Nephron (organoid): ENCODE results near the gene GPX3.

Source experiments
- H3K27ac Mint-ChIP-seq, 3 experiments: 2 replicates each; pipeline ENCODE4 v1.8.0; 2020; ENCODE audit warnings: mixed read lengths in 3 of 3, mild to moderate bottlenecking in 2 of 3, moderate library complexity in 1 of 3
- H3K27me3 Mint-ChIP-seq: 2 replicates; pipeline ENCODE4 v1.8.0; 2021; ENCODE audit warnings: low read depth, mild to moderate bottlenecking, moderate library complexity, mixed read lengths
- H3K36me3 Mint-ChIP-seq: 2 replicates; pipeline ENCODE4 v1.8.0; 2020; ENCODE audit warnings: low read depth, mixed read lengths
- H3K4me1 Mint-ChIP-seq: 2 replicates; pipeline ENCODE4 v1.8.0; 2020; ENCODE audit warnings: mixed read lengths
- H3K4me3 Mint-ChIP-seq, 3 experiments: 2 replicates each; pipeline ENCODE4 v1.8.0; 2020; ENCODE audit warnings: mild to moderate bottlenecking in 3 of 3, mixed read lengths in 3 of 3, moderate library complexity in 2 of 3
- H3K9me3 Mint-ChIP-seq: 2 replicates; pipeline ENCODE4 v1.8.0; 2020; ENCODE audit warnings: mixed read lengths
- TF ChIP-seq, protein P1 (sequence below), 3 experiments: fragments of 200-600 bp; sonication (generic); IDR thresholded peaks; one replicate each; pipeline ENCODE4 v1.5.0; 2021; ENCODE audit warnings: antibody characterized with exemption in 3 of 3; ENCODE audit not compliant: unreplicated experiment in 3 of 3

Gene GPX3

DNA sequence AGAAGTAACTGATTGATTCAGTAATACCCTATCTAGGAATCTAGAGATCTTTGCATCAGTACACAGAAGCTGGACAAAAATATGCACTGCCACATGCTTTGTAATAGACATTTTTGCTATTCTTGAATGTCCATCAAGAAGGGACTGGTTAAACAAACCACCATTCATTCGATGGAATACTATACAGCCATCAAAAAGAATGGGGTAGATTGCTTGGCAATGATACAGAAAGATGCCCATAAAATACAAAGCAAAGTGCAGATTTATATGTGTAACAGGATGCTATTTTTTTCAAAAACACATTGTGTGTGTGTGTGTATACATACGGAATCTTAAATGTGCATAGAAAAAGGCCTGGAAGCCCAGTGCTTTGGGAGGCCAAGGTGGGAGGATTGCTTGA lies 52.9 kb downstream of the GPX3 start:
- Mint-ChIP-seq H3K27me3 (no peaks in the 10 kb centered on the region), H3K4me3 (no peak overlapping the region), H3K4me1 (peaks cover 59% of the 10 kb centered on the region), H3K27ac (no peak overlapping the region), H3K36me3 (peaks cover 9% of the 10 kb centered on the region), H3K9me3 (no peaks in the 10 kb centered on the region)
- TF ChIP-seq, protein P1, sequence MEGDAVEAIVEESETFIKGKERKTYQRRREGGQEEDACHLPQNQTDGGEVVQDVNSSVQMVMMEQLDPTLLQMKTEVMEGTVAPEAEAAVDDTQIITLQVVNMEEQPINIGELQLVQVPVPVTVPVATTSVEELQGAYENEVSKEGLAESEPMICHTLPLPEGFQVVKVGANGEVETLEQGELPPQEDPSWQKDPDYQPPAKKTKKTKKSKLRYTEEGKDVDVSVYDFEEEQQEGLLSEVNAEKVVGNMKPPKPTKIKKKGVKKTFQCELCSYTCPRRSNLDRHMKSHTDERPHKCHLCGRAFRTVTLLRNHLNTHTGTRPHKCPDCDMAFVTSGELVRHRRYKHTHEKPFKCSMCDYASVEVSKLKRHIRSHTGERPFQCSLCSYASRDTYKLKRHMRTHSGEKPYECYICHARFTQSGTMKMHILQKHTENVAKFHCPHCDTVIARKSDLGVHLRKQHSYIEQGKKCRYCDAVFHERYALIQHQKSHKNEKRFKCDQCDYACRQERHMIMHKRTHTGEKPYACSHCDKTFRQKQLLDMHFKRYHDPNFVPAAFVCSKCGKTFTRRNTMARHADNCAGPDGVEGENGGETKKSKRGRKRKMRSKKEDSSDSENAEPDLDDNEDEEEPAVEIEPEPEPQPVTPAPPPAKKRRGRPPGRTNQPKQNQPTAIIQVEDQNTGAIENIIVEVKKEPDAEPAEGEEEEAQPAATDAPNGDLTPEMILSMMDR (IDR thresholded peaks at IDR 0.05; ENCODE audit: unreplicated experiment in 3 of 3) = no peak

- no peak overlapping the region for H3K27ac Mint-ChIP-seq
- no peaks in the 10 kb centered on the region for H3K27me3 Mint-ChIP-seq
- peaks cover 53% of the 10 kb centered on the region for H3K4me1 Mint-ChIP-seq
- no peaks in the 10 kb centered on the region for H3K9me3 Mint-ChIP-seq
- TF ChIP-seq, protein P1 (IDR thresholded peaks at IDR 0.05; ENCODE audit: unreplicated experiment in 3 of 3) = no peak
- H3K36me3 Mint-ChIP-seq = peaks cover 12% of the 10 kb centered on the region
- H3K4me3 Mint-ChIP-seq = no peak overlapping the region
Measured at GRCh38 chr5:151074557-151074956, 54.2 kb downstream of the GPX3 start.

DNA sequence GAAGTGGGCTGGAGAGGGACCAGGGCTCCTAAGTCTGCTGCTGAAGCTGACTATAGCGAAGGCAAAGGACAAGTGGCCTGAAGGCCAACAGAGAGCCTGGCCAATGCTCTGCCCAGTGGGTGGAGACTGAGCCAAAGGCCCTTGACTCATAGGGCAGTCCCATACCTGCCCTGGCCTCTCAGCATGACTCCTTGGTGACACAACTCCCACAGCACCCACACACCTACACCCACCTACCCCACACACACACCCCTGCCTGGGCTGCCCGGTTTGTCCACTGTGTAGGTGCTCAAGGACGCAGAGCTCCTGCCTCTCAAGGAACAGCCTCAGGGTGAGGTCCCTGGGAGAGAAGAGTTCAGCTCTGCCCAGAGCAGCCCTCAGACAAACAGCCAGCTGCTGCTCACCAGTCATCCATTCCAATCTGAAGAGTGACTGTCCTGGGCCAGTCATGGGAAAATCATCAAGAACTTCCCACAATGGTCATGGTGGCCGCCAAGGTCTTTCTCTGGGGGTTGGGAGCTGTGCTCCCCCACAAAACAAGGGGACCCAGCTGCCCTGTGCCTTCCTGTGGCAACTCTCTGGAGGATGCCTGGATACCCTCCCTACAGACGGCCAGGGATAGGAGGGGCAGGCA lies 55.4 kb downstream of the GPX3 start:
- H3K27ac Mint-ChIP-seq = no peak overlapping the region
- no peak overlapping the region for H3K4me3 Mint-ChIP-seq
- peaks cover 49% of the 10 kb centered on the region for H3K4me1 Mint-ChIP-seq
- TF ChIP-seq, protein P1 (IDR thresholded peaks at IDR 0.05; ENCODE audit: unreplicated experiment in 3 of 3) = no peak
- H3K27me3 Mint-ChIP-seq = no peaks in the 10 kb centered on the region
- peaks cover 12% of the 10 kb centered on the region for H3K36me3 Mint-ChIP-seq
- H3K9me3 Mint-ChIP-seq = no peaks in the 10 kb centered on the region

DNA sequence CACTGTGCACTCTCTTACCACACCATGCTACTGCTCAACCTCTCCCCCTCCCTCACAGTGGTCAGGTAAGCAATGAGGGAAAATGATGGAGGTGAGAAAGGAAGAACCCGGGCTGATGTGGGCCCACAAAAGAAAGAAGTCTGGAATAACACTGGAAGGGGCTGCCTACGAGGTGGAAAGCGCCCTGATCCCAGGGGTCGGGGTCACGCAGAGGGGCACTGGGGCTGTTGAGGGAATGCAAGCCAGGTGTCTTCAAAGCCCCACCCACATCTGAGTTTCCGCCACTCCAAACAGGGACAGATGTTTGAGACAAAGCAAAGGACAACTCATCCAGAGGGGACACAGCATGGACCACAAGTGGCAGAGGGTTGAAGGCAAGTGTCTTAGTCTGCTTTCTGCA lies 56.2 kb downstream of the GPX3 start:
- Mint-ChIP-seq H3K27me3 (no peaks in the 10 kb centered on the region), H3K4me1 (peaks cover 47% of the 10 kb centered on the region), H3K4me3 (peak overlapping the region in 1 of 3 experiments; percentile 46), H3K36me3 (peaks cover 12% of the 10 kb centered on the region), H3K27ac (no peak overlapping the region), H3K9me3 (no peaks in the 10 kb centered on the region)
- TF ChIP-seq, protein P1 (IDR thresholded peaks at IDR 0.05; ENCODE audit: unreplicated experiment in 3 of 3) = no peak

DNA sequence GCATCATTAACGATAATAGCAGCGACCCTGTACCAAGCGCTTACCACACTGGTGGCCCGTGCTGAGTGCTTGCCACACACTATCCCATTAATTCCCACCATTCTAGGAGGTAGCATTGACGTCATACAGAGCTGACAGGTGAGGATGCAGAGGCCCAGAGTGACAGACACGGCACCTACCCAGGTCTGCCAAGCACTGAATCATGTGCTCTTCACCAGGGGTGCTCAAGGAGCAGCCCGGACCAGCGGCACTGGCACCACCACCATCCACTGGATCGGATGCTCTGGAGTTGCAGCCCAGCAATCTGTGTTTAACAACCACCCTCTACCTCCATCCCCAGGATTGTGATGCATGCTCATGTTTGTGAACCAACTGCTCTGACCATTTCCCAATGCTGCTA lies 57.0 kb downstream of the GPX3 start:
- TF ChIP-seq, protein P1 (IDR thresholded peaks at IDR 0.05; ENCODE audit: unreplicated experiment in 3 of 3) = no peak
- H3K36me3 Mint-ChIP-seq = peaks cover 12% of the 10 kb centered on the region
- no peaks in the 10 kb centered on the region for H3K9me3 Mint-ChIP-seq
- peaks cover 46% of the 10 kb centered on the region for H3K4me1 Mint-ChIP-seq
- peak overlapping the region in 2 of 3 experiments; percentile 46 to 50 for H3K4me3 Mint-ChIP-seq
- no peak overlapping the region for H3K27ac Mint-ChIP-seq
- H3K27me3 Mint-ChIP-seq = no peaks in the 10 kb centered on the region

DNA sequence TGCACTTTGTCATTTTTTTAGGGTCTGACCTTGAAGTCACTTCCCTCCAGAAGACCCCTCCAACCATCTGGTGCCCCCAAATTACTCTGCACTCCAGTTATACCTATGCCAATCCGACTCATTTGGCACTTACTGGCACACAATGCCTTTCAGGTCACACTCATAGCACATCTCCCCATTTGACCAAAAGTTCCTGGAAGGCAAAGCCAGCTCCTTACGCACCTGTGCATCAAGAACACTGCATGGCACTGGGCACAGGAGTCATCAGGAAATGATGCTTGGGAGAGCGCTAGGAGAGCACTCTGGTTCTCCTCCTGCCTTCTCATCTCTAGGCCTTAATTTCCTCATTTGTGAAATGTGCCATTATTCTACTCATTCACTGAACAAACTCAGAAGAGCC lies 57.6 kb downstream of the GPX3 start:
- H3K9me3 Mint-ChIP-seq = no peaks in the 10 kb centered on the region
- peaks cover 12% of the 10 kb centered on the region for H3K36me3 Mint-ChIP-seq
- peak overlapping the region; percentile 7 to 78 (median 71) for H3K4me3 Mint-ChIP-seq
- TF ChIP-seq, protein P1 (IDR thresholded peaks at IDR 0.05; ENCODE audit: unreplicated experiment in 3 of 3) = no peak
- peaks cover 50% of the 10 kb centered on the region for H3K4me1 Mint-ChIP-seq
- H3K27ac Mint-ChIP-seq = peak overlapping the region; percentile 16 to 81 (median 17)
- no peaks in the 10 kb centered on the region for H3K27me3 Mint-ChIP-seq
